Endothelial cell of umbilical vein (primary cell): ENCODE results near the gene PMFBP1. TPM values are rescaled to one million over a fixed set of nuclear protein-coding genes. Genes with fewer than 3 reads are reported as not detected.
"Not testable (repeated sequence)": the region's sequence is repeated elsewhere in the genome, so short reads cannot be mapped to it uniquely, and the experiment has no call there.

Experiments used
- BruUV-seq: library from RNA; stranded (reverse); fragments of 400-500 nt; replicated peaks from 2 replicates; lab custom pipeline; 2021; lab: Mats Ljungman, UMichigan
- CTCF ChIA-PET: fragments of 300-600, 350-600 bp; sonication (Branson Sonifier 250); formaldehyde crosslinking; loops from one replicate; lab custom pipeline; 2021; ENCODE audit warnings: antibody characterized with exemption, inconsistent platforms; lab: Charles Lee
- POLR2A ChIA-PET: fragments of 300-600, 350-600 bp; sonication (Branson Sonifier 250); formaldehyde crosslinking; loops from one replicate; lab custom pipeline; 2021; ENCODE audit warnings: antibody characterized with exemption, inconsistent platforms; lab: Charles Lee
- DNase-seq: peaks from one replicate; pipeline ENCODE4 v3.0.0-alpha.2; 2011; ENCODE audit warnings: low read depth, low spot score
- FAIRE-seq: peaks from 2 replicates; lab custom pipeline; 2011; peaks lifted over from hg19 to GRCh38; lab: Jason Lieb, UNC
- H2AFZ ChIP-seq: 2 replicates; pipeline ENCODE4 v1.6.0; 2012; ENCODE audit warnings: low read depth, low read length, control low read depth, inconsistent platforms
- H3K27ac ChIP-seq: 2 replicates; pipeline ENCODE4 v1.5.1; 2011; ENCODE audit warnings: low read depth, mild to moderate bottlenecking, control low read depth, low read length, moderate library complexity; ENCODE audit not compliant: insufficient read depth
- H3K27me3 ChIP-seq, 2 experiments: 2 replicates each; pipeline versions ENCODE4 v1.6.0 to v1.6.1; 2011; ENCODE audit warnings: low read length in 2 of 2, mixed read lengths in 1 of 2; ENCODE audit not compliant: control insufficient read depth in 2 of 2, insufficient read depth in 2 of 2
- H3K36me3 ChIP-seq, 2 experiments: 2 replicates in 1 of 2; 3 replicates in 1 of 2; pipeline ENCODE4 v1.5.1; 2011; ENCODE audit warnings: low read length in 2 of 2, mild to moderate bottlenecking in 1 of 2, moderate library complexity in 1 of 2; ENCODE audit not compliant: control insufficient read depth in 2 of 2, insufficient read depth in 2 of 2; ENCODE audit errors: extremely low read depth in 1 of 2
- H3K4me1 ChIP-seq: 3 replicates; pipeline ENCODE4 v1.5.1; 2011; ENCODE audit warnings: mild to moderate bottlenecking, low read length; ENCODE audit not compliant: control insufficient read depth, insufficient read depth; ENCODE audit errors: extremely low read depth
- H3K4me2 ChIP-seq: 2 replicates; pipeline ENCODE4 v1.6.1; 2011; ENCODE audit warnings: low read length, control low read depth, mixed read lengths; ENCODE audit not compliant: insufficient read depth
- H3K4me3 ChIP-seq, 3 experiments: fragments of 200-600 bp in 1 of 3; sonication (generic), shearing (Covaris generic) in 1 of 3; replicated peaks in 1 of 3; 2 replicates each; pipeline ENCODE4 v1.5.1; 2011 to 2016; ENCODE audit warnings: control low read depth in 3 of 3, low read length in 3 of 3, mild to moderate bottlenecking in 2 of 3, inconsistent platforms in 1 of 3, low read depth in 1 of 3, moderate library complexity in 1 of 3; ENCODE audit not compliant: insufficient read depth in 1 of 3
- H3K79me2 ChIP-seq: 2 replicates; pipeline ENCODE4 v1.6.0; 2012; ENCODE audit warnings: low read length, inconsistent platforms; ENCODE audit not compliant: control insufficient read depth, insufficient read depth
- H3K9ac ChIP-seq: replicated peaks from 2 replicates; pipeline ENCODE3; 2011; ENCODE audit warnings: low read length, control low read depth; ENCODE audit not compliant: insufficient read depth; ENCODE audit errors: extremely low read depth
- H3K9me1 ChIP-seq: replicated peaks from 3 replicates; pipeline ENCODE4 v1.6.0; 2011; ENCODE audit warnings: mild to moderate bottlenecking, low read length; ENCODE audit not compliant: control insufficient read depth, insufficient read depth; ENCODE audit errors: extremely low read depth
- H3K9me3 ChIP-seq: replicated peaks from 2 replicates; pipeline ENCODE4 v1.5.1; 2012; ENCODE audit warnings: low read length, inconsistent platforms; ENCODE audit not compliant: control insufficient read depth, insufficient read depth
- H4K20me1 ChIP-seq: replicated peaks from 2 replicates; pipeline ENCODE3; 2011; ENCODE audit warnings: mild to moderate bottlenecking, low read length; ENCODE audit not compliant: control insufficient read depth, insufficient read depth; ENCODE audit errors: extremely low read depth
- EZH2 ChIP-seq: IDR thresholded peaks from 2 replicates; pipeline ENCODE4 v1.6.1; 2012; ENCODE audit warnings: borderline replicate concordance, low read depth, mild to moderate bottlenecking, moderate library complexity, low read length, inconsistent platforms; ENCODE audit not compliant: severe bottlenecking
- FOS ChIP-seq: IDR thresholded peaks from 2 replicates; pipeline ENCODE4 v1.6.1; 2011; ENCODE audit warnings: mild to moderate bottlenecking, low read length, moderate library complexity, borderline replicate concordance; ENCODE audit not compliant: insufficient read depth
- MYC ChIP-seq: IDR thresholded peaks from one replicate; pipeline ENCODE4 v1.6.1; 2011; ENCODE audit warnings: mild to moderate bottlenecking, low read depth, low read length
- dilution Hi-C: fragments of 300-500 bp; cut with MboI; formaldehyde crosslinking; loops from one replicate; pipeline ENCODE4 v1.15.0; 2019; ENCODE audit warnings: low sequenced_read_pairs; ENCODE audit not compliant: extremely low pct_ligation_motif_present
- intact Hi-C: fragments of 100-400 bp; cut with micrococcal nuclease; formaldehyde crosslinking; loops from one replicate; pipeline ENCODE4 v1.10.0; 2022
- polyA plus RNA-seq, 4 experiments: library from polyadenylated mRNA; depleted of rRNA in 3 of 4; stranded (reverse) in 3 of 4; unstranded in 1 of 4; fragments of >200 nt; gene quantifications; 2 replicates each; pipeline versions ENCODE4 v1.2.1 to v1.2.3, GENCODE V29; 2011 to 2012; ENCODE audit warnings: missing spikeins in 1 of 4
- total RNA-seq: library from RNA; stranded (reverse); gene quantifications from 2 replicates; pipeline ENCODE4 v1.2.3, GENCODE V29; 2021
- TF ChIP-seq, protein P1 (sequence below), 2 donors: IDR thresholded peaks; 1 replicate in 1 of 2; 2 replicates in 1 of 2; pipeline ENCODE4 v1.5.1; 2011; ENCODE audit warnings: low read length in 2 of 2, mild to moderate bottlenecking in 2 of 2, moderate library complexity in 2 of 2, control low read depth in 1 of 2, inconsistent platforms in 1 of 2, low read depth in 1 of 2; ENCODE audit not compliant: insufficient read depth in 1 of 2; ENCODE audit errors: extremely low read depth in 1 of 2
- TF ChIP-seq, protein P2 (sequence below): IDR thresholded peaks from 2 replicates; pipeline ENCODE4 v1.6.1; 2011; ENCODE audit not compliant: insufficient read depth, insufficient read length

The PMFBP1 gene
- total and polyA plus RNA-seq, 2 donors (not counting 3 experiments of a cell fraction or from before 2014, with no cell fraction given), result 0.12 to 0.42 TPM

- DNase-seq, H3K79me2 ChIP-seq, H3K27ac ChIP-seq, H2AFZ ChIP-seq, BruUV-seq, POLR2A ChIA-PET, dilution Hi-C loops, H3K9me3 ChIP-seq, H3K27me3 ChIP-seq, H3K4me2 ChIP-seq, intact Hi-C loops, H3K9ac ChIP-seq, H3K36me3 ChIP-seq, H3K9me1 ChIP-seq, H4K20me1 ChIP-seq, H3K4me3 ChIP-seq, H3K4me1 ChIP-seq, CTCF ChIA-PET, FAIRE-seq: not testable (repeated sequence)
Observed at GRCh38 chr16:72075067-72075466, 96.9 kb downstream of the PMFBP1 start.

- no peaks in the 10 kb centered on the region for H3K27me3 ChIP-seq
- no peak overlapping the region for H3K4me2 ChIP-seq
- dilution Hi-C loops (no loop called here), intact Hi-C loops (no loop called here)
- H3K4me1 ChIP-seq, result no peaks in the 10 kb centered on the region
- no TSS peak for BruUV-seq
- ChIA-PET POLR2A (no interaction called here), CTCF (interaction anchor here (1.4 kb wide), 1 partner anchor 21 kb away, joined by 4 read pairs; no protein-coding TSS in a partner anchor)
- H4K20me1 ChIP-seq, result no peaks in the 10 kb centered on the region
- DNase-seq, result no peak
- H2AFZ ChIP-seq, result no peak overlapping the region
- H3K9ac ChIP-seq, result no peak overlapping the region
- no peaks in the 10 kb centered on the region for H3K9me3 ChIP-seq
- no peak overlapping the region for H3K4me3 ChIP-seq
- no peaks in the 10 kb centered on the region for H3K79me2 ChIP-seq
- no peaks in the 10 kb centered on the region for H3K36me3 ChIP-seq
- TF ChIP-seq EZH2 (no peak), FOS (no peak), MYC (no peak)
- TF ChIP-seq, protein P1, sequence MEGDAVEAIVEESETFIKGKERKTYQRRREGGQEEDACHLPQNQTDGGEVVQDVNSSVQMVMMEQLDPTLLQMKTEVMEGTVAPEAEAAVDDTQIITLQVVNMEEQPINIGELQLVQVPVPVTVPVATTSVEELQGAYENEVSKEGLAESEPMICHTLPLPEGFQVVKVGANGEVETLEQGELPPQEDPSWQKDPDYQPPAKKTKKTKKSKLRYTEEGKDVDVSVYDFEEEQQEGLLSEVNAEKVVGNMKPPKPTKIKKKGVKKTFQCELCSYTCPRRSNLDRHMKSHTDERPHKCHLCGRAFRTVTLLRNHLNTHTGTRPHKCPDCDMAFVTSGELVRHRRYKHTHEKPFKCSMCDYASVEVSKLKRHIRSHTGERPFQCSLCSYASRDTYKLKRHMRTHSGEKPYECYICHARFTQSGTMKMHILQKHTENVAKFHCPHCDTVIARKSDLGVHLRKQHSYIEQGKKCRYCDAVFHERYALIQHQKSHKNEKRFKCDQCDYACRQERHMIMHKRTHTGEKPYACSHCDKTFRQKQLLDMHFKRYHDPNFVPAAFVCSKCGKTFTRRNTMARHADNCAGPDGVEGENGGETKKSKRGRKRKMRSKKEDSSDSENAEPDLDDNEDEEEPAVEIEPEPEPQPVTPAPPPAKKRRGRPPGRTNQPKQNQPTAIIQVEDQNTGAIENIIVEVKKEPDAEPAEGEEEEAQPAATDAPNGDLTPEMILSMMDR (IDR thresholded peaks at IDR 0.05; ENCODE audit: extremely low read depth in 1 of 2, insufficient read depth in 1 of 2, low read depth in 1 of 2, low read length in 2 of 2), result no peak
- TF ChIP-seq, protein P2, sequence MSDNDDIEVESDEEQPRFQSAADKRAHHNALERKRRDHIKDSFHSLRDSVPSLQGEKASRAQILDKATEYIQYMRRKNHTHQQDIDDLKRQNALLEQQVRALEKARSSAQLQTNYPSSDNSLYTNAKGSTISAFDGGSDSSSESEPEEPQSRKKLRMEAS, result no peak
- H3K9me1 ChIP-seq, result no peaks in the 10 kb centered on the region
- no peak for FAIRE-seq
- H3K27ac ChIP-seq, result no peak overlapping the region
Observed at GRCh38 chr16:72073560-72074230, 98.3 kb downstream of the PMFBP1 start.
